GM12878 (cell line): Measurements from ENCODE around the gene PDZD2. TPM values are rescaled to one million over a fixed set of nuclear protein-coding genes. Genes with fewer than 3 reads are reported as not detected.

Source experiments
- ATAC-seq: fragments of 200-7000 bp; cut with Tn5 transposase; 3 replicates; pipeline ENCODE4 v1.9.1; 2020; ENCODE audit warnings: mild to moderate bottlenecking, moderate library complexity
- BruUV-seq: library from RNA; stranded (reverse); fragments of 400-500 nt; replicated peaks from 2 replicates; lab custom pipeline; 2021; lab: Mats Ljungman, UMichigan
- CTCF ChIA-PET: fragments of 300-600 bp; sonication (Branson Sonifier 250); formaldehyde crosslinking; extraction: SDS; loops from one replicate; lab custom pipeline; 2021; ENCODE audit warnings: inconsistent platforms; lab: Yijun Ruan, JAX
- POLR2A ChIA-PET: fragments of 350-600 bp; formaldehyde crosslinking; extraction: SDS; loops from one replicate; lab custom pipeline; 2021; ENCODE audit warnings: inconsistent platforms; lab: Charles Lee
- RAD21 ChIA-PET: fragments of 300-600 bp; sonication (Branson Sonifier 250); formaldehyde crosslinking; loops from one replicate; lab custom pipeline; 2023; ENCODE audit warnings: antibody characterized with exemption; ENCODE audit not compliant: unreplicated experiment; lab: Charles Lee
- SMC1A ChIA-PET: fragments of 300-600 bp; sonication (Branson Sonifier 250); formaldehyde crosslinking; loops from one replicate; lab custom pipeline; 2023; ENCODE audit not compliant: unreplicated experiment, uncharacterized antibody; lab: Charles Lee
- DNase-seq: peaks from one replicate; pipeline ENCODE4 v3.0.0-alpha.2; 2011; ENCODE audit warnings: low read depth, low spot score
- FAIRE-seq: peaks from 3 replicates; lab custom pipeline; 2011; peaks lifted over from hg19 to GRCh38; lab: Jason Lieb, UNC
- H2AFZ ChIP-seq: 2 replicates; pipeline ENCODE4 v1.6.0; 2011; ENCODE audit warnings: low read depth, low read length, control low read depth; ENCODE audit not compliant: control insufficient read depth
- H3K27ac ChIP-seq: 2 replicates; pipeline ENCODE4 v1.5.1; 2011; ENCODE audit warnings: control low read depth; ENCODE audit not compliant: control insufficient read depth, insufficient read depth
- H3K27me3 ChIP-seq, 2 experiments: replicated peaks in 1 of 2; 2 replicates each; pipeline versions ENCODE4 v1.6.0 to v1.6.1; 2011; ENCODE audit warnings: low read length in 1 of 2; ENCODE audit not compliant: control insufficient read depth in 2 of 2, insufficient read depth in 2 of 2
- H3K36me3 ChIP-seq, 2 experiments: 2 replicates each; pipeline ENCODE4 v1.5.1; 2011; ENCODE audit warnings: low read length in 1 of 2; ENCODE audit not compliant: control insufficient read depth in 2 of 2, insufficient read depth in 2 of 2
- H3K4me1 ChIP-seq: 2 replicates; pipeline ENCODE4 v1.6.1; 2011; ENCODE audit warnings: mild to moderate bottlenecking, low read length, moderate library complexity, mixed read lengths; ENCODE audit not compliant: control insufficient read depth, insufficient read depth
- H3K4me2 ChIP-seq: 2 replicates; pipeline ENCODE4 v1.6.0; 2011; ENCODE audit warnings: control low read depth; ENCODE audit not compliant: control insufficient read depth, insufficient read depth
- H3K4me3 ChIP-seq: fragments of 200-600 bp; sonication (generic); 2 replicates; pipeline ENCODE4 v1.5.1; 2016
- H3K79me2 ChIP-seq: 2 replicates; pipeline ENCODE4 v1.6.0; 2011; ENCODE audit warnings: low read length; ENCODE audit not compliant: control insufficient read depth, insufficient read depth
- H3K9ac ChIP-seq: 2 replicates; pipeline ENCODE4 v1.8.0; 2011; ENCODE audit warnings: low read length, control low read depth, mixed read lengths; ENCODE audit not compliant: control insufficient read depth, insufficient read depth
- H3K9me3 ChIP-seq: replicated peaks from 3 replicates; pipeline ENCODE4 v1.5.1; 2011; ENCODE audit warnings: mild to moderate bottlenecking, low read length; ENCODE audit not compliant: control insufficient read depth, insufficient read depth
- H4K20me1 ChIP-seq: 2 replicates; pipeline ENCODE4 v1.6.0; 2011; ENCODE audit not compliant: control insufficient read depth, insufficient read depth
- CEBPZ ChIP-seq: fragments of 150-350 bp; IDR thresholded peaks from 2 replicates; pipeline ENCODE4 v1.6.1; 2016; ENCODE audit warnings: low read depth, low read length
- CREB1 ChIP-seq: IDR thresholded peaks from 2 replicates; pipeline ENCODE4 v1.6.1; 2012; ENCODE audit warnings: low read depth, mild to moderate bottlenecking, inconsistent platforms
- HCFC1 ChIP-seq: fragments of 150-350 bp; IDR thresholded peaks from 2 replicates; pipeline ENCODE4 v1.6.1; 2014; ENCODE audit warnings: low read length
- IKZF1 ChIP-seq: fragments of 450-650 bp; conservative IDR thresholded peaks from 2 replicates; pipeline ENCODE4 v1.6.1; 2017; ENCODE audit warnings: antibody characterized with exemption, mild to moderate bottlenecking
- MEF2B ChIP-seq: fragments of 450-650 bp; IDR thresholded peaks from 2 replicates; pipeline ENCODE4 v1.6.1; 2018; ENCODE audit warnings: mild to moderate bottlenecking, moderate library complexity; ENCODE audit not compliant: partially characterized antibody, poor library complexity, severe bottlenecking
- NBN ChIP-seq: fragments of 450-650 bp; IDR thresholded peaks from 2 replicates; pipeline ENCODE4 v1.6.1; 2016
- RAD21 ChIP-seq: IDR thresholded peaks from 2 replicates; pipeline ENCODE4 v1.6.1; 2011; ENCODE audit warnings: mild to moderate bottlenecking, low read depth, low read length, moderate library complexity; ENCODE audit not compliant: insufficient read depth
- RAD51 ChIP-seq: fragments of 450-650 bp; IDR thresholded peaks from 2 replicates; pipeline ENCODE4 v1.6.1; 2016; ENCODE audit warnings: moderate library complexity, mild to moderate bottlenecking, inconsistent platforms
- SUZ12 ChIP-seq: fragments of 200-600 bp; sonication (generic); IDR thresholded peaks from one replicate; pipeline ENCODE4 v1.6.1; 2018; ENCODE audit warnings: antibody characterized with exemption, mild to moderate bottlenecking; ENCODE audit not compliant: unreplicated experiment
- YY1 ChIP-seq: IDR thresholded peaks from 2 replicates; pipeline ENCODE4 v1.6.1; 2011; ENCODE audit warnings: low read depth, mild to moderate bottlenecking, low read length
- WGBS: methylation state at CpG from one replicate; pipeline ENCODE4 v1.1.6; 2016; ENCODE audit warnings: low lambda C conversion rate; ENCODE audit not compliant: insufficient replicate concordance, insufficient coverage; ENCODE audit errors: missing lambda C conversion rate; 5-methylcytosine and 5-hydroxymethylcytosine counted together
- in situ Hi-C: fragments of 300-500 bp; cut with MboI; formaldehyde crosslinking; loops from 9 replicates; pipeline ENCODE4 v1.14.3; 2018; ENCODE audit warnings: mixed read lengths
- intact Hi-C: fragments of 100-400 bp; cut with micrococcal nuclease; formaldehyde crosslinking; loops from one replicate; pipeline ENCODE4 v1.14.2; 2022; ENCODE audit not compliant: unreplicated experiment
- polyA plus RNA-seq, 11 experiments: library from polyadenylated mRNA; depleted of rRNA in 4 of 11; unstranded in 6 of 11; stranded (reverse) in 5 of 11; fragments of >200 nt; fragmentation: Nextera tagmentation in 4 of 11; fragmentation: Illumina TruSeq in 1 of 11; extraction: Ambion mirVana in 4 of 11; extraction: Trizol in 1 of 11; gene quantifications; 1 replicate in 1 of 11; 2 replicates in 10 of 11; pipeline versions ENCODE4 v1.2.1 to v1.2.3, GENCODE V29; 2011 to 2016; ENCODE audit warnings: inconsistent platforms in 2 of 11, missing spikeins in 2 of 11, low read depth in 1 of 11
- total RNA-seq, 4 experiments: library from RNA; depleted of rRNA in 3 of 4; stranded (reverse); fragments of >200 nt in 3 of 4; fragmentation: Illumina TruSeq in 1 of 4; extraction: Trizol in 1 of 4; gene quantifications; 2 replicates each; pipeline versions ENCODE4 v1.2.1 to v1.2.3, GENCODE V29; 2013 to 2021
- TF ChIP-seq, protein P1 (sequence below): IDR thresholded peaks from 2 replicates; pipeline ENCODE4 v1.6.1; 2011; ENCODE audit warnings: low read depth, mild to moderate bottlenecking, low read length, moderate library complexity, borderline replicate concordance; ENCODE audit errors: extremely low read depth
- TF ChIP-seq, protein P2 (sequence below): fragments of 450-650 bp; conservative IDR thresholded peaks from 2 replicates; pipeline ENCODE4 v1.6.1; 2017; ENCODE audit warnings: mild to moderate bottlenecking, moderate library complexity
- TF ChIP-seq, protein P3 (sequence below): fragments of 450-650 bp; IDR thresholded peaks from 2 replicates; pipeline ENCODE4 v1.6.1; 2017; ENCODE audit warnings: low read depth, mild to moderate bottlenecking, moderate library complexity
- TF ChIP-seq, protein P4 (sequence below): fragments of 450-650 bp; IDR thresholded peaks from 2 replicates; pipeline ENCODE4 v1.6.1; 2016; ENCODE audit warnings: mild to moderate bottlenecking

The PDZD2 gene
- total and polyA plus RNA-seq, 10 of the 15 experiments (the other 5 are each of a cell fraction or from before 2014, with no cell fraction given) = 0.01 to 0.58 (median 0.29) TPM; not detected in 3

DNA sequence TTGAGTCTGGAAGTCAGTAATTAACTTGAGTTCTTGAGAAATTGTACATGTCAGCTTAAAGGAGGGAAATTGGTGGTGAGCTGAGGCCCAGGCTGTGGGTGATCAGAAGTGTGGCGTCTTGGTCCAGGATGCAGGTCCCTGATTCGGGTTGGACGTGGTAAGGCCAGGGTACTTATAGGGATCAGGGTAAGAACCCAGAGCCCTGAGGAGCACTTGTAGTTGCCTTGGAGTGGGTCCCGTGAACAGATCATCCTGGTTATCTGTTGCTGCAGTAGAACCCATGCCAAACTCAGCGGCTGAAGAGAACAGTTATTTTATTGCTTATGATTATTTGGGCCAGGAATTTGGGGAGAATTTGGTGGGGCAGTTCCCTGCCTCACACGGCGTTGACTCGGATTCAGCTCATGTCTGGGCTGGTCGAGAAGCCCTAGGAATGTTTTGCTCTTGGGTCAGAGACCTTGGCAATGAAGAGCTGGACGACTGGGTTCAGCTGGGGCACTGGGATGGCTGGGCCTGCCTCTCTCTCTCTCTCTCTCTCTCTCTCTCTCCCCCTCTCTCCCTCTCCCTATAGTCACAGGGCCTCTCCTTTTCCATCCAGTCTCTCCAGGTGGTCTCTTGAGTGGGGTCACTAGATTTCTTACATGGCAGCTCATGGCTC lies 73.1 kb downstream of the PDZD2 start:
- in situ Hi-C loops (no loop called here), intact Hi-C loops (no loop called here)
- RAD21 ChIA-PET = no interaction called here
- no peak for DNase-seq
- CTCF ChIA-PET = no interaction called here
- Histone ChIP-seq H3K9me3 (no peaks in the 10 kb centered on the region), H3K9ac (no peak overlapping the region), H3K36me3 (no peaks in the 10 kb centered on the region), H2AFZ (no peak overlapping the region), H3K27me3 (no peaks in the 10 kb centered on the region), H3K4me1 (no peaks in the 10 kb centered on the region), H3K79me2 (no peaks in the 10 kb centered on the region), H3K4me2 (no peak overlapping the region), H4K20me1 (no peaks in the 10 kb centered on the region), H3K4me3 (no peak overlapping the region), H3K27ac (no peak overlapping the region)
- BruUV-seq = no TSS peak
- POLR2A ChIA-PET = no interaction called here
- WGBS = 19% methylated on average over 10 of the region's 10 CpGs
- no peak for FAIRE-seq
- no peak for ATAC-seq
- SMC1A ChIA-PET = no interaction called here
- TF ChIP-seq, protein P1, sequence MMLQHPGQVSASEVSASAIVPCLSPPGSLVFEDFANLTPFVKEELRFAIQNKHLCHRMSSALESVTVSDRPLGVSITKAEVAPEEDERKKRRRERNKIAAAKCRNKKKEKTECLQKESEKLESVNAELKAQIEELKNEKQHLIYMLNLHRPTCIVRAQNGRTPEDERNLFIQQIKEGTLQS = no peak
- TF ChIP-seq HCFC1 = no peak
- no peak for TF ChIP-seq YY1
- no peak for TF ChIP-seq SUZ12
- TF ChIP-seq RAD21 = no peak
- TF ChIP-seq, protein P2, sequence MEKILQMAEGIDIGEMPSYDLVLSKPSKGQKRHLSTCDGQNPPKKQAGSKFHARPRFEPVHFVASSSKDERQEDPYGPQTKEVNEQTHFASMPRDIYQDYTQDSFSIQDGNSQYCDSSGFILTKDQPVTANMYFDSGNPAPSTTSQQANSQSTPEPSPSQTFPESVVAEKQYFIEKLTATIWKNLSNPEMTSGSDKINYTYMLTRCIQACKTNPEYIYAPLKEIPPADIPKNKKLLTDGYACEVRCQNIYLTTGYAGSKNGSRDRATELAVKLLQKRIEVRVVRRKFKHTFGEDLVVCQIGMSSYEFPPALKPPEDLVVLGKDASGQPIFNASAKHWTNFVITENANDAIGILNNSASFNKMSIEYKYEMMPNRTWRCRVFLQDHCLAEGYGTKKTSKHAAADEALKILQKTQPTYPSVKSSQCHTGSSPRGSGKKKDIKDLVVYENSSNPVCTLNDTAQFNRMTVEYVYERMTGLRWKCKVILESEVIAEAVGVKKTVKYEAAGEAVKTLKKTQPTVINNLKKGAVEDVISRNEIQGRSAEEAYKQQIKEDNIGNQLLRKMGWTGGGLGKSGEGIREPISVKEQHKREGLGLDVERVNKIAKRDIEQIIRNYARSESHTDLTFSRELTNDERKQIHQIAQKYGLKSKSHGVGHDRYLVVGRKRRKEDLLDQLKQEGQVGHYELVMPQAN = no peak
- TF ChIP-seq RAD51 = no peak
- no peak for TF ChIP-seq MEF2B
- no peak for TF ChIP-seq IKZF1
- no peak for TF ChIP-seq CEBPZ
- TF ChIP-seq NBN = no peak
- TF ChIP-seq, protein P3, sequence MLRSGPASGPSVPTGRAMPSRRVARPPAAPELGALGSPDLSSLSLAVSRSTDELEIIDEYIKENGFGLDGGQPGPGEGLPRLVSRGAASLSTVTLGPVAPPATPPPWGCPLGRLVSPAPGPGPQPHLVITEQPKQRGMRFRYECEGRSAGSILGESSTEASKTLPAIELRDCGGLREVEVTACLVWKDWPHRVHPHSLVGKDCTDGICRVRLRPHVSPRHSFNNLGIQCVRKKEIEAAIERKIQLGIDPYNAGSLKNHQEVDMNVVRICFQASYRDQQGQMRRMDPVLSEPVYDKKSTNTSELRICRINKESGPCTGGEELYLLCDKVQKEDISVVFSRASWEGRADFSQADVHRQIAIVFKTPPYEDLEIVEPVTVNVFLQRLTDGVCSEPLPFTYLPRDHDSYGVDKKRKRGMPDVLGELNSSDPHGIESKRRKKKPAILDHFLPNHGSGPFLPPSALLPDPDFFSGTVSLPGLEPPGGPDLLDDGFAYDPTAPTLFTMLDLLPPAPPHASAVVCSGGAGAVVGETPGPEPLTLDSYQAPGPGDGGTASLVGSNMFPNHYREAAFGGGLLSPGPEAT = no peak
- no peak for TF ChIP-seq CREB1
- TF ChIP-seq, protein P4, sequence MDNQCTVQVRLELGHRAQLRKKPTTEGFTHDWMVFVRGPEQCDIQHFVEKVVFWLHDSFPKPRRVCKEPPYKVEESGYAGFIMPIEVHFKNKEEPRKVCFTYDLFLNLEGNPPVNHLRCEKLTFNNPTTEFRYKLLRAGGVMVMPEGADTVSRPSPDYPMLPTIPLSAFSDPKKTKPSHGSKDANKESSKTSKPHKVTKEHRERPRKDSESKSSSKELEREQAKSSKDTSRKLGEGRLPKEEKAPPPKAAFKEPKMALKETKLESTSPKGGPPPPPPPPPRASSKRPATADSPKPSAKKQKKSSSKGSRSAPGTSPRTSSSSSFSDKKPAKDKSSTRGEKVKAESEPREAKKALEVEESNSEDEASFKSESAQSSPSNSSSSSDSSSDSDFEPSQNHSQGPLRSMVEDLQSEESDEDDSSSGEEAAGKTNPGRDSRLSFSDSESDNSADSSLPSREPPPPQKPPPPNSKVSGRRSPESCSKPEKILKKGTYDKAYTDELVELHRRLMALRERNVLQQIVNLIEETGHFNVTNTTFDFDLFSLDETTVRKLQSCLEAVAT = no peak
